C4-2B (cell line): Measurements from ENCODE around the gene SLC6A2.
"Not testable (repeated sequence)": the region's sequence is repeated elsewhere in the genome, so short reads cannot be mapped to it uniquely, and the experiment has no call there.

ENCODE experiments used
- H3K27ac ChIP-seq: fragments of 450-650 bp; 2 replicates; pipeline ENCODE4 v1.5.1; 2017
- ZFX ChIP-seq: fragments of 450-650 bp; IDR thresholded peaks from 2 replicates; pipeline ENCODE4 v1.6.1; 2017
- TF ChIP-seq, protein P1 (sequence below): fragments of 450-650 bp; conservative IDR thresholded peaks from 2 replicates; pipeline ENCODE4 v1.5.1; 2017; ENCODE audit warnings: mild to moderate bottlenecking

SLC6A2 gene

DNA sequence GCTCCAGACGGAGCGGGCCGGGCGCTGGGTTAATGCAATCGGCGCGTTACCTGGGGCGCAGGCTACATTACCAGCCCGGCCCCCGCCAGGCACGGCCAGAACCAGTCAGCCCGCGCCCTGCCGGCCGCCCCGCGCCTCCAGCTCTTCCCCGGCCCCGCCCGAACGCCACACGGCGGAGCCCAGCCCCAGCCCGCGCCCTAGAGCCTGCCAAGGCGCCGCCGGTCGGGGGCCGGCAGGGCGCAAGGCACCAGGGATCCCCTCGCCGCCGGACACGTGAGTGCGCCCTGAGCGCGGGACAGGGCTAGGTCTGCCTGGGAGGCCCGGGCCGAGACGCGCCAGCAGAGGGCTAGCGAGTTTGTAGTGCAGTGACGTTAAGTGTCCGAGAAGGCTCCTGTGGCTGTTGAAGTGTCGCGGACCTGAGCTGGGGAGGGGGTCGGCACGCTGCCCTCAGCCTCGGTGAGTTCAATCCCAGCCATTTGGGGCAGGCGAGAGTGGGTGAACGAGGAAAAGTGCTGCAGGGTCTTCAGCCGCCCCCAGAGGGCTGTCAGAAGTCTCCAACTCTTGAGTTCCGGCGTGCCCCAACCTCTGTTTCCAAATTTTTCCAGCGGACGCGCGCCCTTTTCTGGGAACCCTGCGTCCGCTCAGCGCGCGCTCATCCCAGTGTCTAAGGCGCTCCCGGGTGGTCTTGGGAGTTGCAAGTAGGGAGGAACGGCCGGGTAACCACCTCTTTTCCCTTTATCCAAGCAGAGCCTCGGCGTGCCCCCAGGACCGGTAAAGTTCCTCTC lies at the start of gene SLC6A2:
Gene SLC6A2 (plus strand): TSS at position 92 of the 785 bp plus-strand sequence. CDS start 707 bp downstream, outside the sequence.
- H3K27ac ChIP-seq: no peak within 1 kb of the TSS
- TF ChIP-seq ZFX: no peak
- TF ChIP-seq, protein P1, sequence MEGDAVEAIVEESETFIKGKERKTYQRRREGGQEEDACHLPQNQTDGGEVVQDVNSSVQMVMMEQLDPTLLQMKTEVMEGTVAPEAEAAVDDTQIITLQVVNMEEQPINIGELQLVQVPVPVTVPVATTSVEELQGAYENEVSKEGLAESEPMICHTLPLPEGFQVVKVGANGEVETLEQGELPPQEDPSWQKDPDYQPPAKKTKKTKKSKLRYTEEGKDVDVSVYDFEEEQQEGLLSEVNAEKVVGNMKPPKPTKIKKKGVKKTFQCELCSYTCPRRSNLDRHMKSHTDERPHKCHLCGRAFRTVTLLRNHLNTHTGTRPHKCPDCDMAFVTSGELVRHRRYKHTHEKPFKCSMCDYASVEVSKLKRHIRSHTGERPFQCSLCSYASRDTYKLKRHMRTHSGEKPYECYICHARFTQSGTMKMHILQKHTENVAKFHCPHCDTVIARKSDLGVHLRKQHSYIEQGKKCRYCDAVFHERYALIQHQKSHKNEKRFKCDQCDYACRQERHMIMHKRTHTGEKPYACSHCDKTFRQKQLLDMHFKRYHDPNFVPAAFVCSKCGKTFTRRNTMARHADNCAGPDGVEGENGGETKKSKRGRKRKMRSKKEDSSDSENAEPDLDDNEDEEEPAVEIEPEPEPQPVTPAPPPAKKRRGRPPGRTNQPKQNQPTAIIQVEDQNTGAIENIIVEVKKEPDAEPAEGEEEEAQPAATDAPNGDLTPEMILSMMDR: no peak

- no peak overlapping the region for H3K27ac ChIP-seq
Measured at GRCh38 chr16:55613613-55614335, 42.0 kb upstream of the SLC6A2 start.

DNA sequence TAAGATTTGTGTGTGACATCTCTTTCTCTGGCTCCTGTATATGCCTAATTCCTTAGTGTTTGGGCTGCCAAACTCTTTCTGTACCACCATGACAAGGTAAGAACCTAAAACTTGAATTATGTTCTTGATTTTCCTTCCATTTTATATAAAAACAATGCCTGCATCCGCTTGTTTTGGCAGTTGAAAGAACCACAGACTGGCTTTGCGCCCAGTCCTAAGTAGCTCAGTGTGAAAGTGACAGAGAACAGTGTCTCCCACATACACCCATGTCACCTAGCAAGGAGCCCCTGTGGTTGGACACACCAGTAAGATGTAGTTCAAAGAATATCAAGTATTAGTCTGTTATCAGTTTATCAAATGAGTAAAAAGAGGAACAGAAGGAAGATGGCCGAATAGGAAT lies 40.7 kb upstream of the SLC6A2 start:
- no peak for TF ChIP-seq ZFX
- TF ChIP-seq, protein P1: no peak

More at GRCh38 chr16:55613613-55614335, 42.0 kb upstream of the SLC6A2 start:
- TF ChIP-seq, protein P1: no peak
- no peak for TF ChIP-seq ZFX

DNA sequence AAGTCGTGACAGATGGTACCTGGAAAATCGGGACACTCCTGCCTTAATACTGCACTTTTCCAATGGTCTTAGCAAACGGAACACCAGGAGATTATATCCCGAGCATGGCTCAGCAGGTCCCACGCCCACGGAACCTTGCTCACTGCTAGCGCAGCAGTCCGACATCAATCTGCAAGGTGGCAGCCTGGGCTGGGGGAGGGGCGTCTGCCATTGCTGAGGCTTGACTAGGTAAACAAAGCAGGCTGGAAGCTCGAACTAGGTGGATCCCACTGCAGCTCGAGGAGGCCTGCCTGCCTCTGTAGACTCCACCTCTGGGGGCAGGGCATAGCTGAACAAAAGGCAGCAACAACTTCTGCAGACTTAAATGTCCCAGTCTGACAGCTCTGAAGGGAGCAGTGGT lies 40.1 kb upstream of the SLC6A2 start:
- H3K27ac ChIP-seq: not testable (repeated sequence)

More for the DNA sequence above, 40.7 kb upstream of the SLC6A2 start:
- no peak overlapping the region for H3K27ac ChIP-seq

DNA sequence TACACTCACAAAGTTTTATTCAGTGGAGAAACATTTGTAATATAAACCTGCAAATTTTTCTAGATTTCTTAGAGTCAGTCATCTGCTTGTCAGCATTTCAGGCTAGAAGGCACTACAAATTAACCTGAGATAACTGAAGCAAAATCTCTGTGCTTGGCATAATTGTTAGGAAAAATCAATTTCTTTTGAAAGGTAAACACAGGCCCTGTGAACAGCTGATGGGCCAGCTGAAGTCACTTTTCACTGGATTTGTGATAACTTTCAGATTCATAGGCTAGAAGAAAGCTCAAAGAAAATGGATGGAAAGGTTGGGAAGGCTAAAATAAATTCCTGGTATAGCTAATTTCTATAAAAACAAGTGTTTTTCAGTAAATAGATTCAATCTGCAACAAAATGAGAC lies 34.0 kb upstream of the SLC6A2 start:
- H3K27ac ChIP-seq: no peak overlapping the region
- no peak for TF ChIP-seq ZFX
- TF ChIP-seq, protein P1: no peak

DNA sequence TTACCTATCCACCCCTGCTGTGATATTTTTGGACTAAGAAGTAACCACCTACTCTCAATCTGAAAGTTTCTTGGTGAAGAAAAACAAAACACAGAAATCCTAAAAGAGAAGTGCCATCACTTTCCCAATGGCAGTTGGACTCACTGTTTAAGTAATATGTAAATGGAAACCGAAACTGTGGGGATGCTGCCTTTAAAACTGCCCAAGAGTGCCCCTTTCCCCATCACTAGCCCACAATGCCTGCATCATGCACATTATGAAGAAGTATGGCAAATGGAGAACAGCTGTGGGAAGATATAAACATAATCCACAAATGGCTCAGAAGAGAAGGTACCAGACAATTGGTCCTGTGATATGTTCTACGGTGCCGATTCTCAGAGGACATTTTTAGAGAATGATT lies 33.5 kb upstream of the SLC6A2 start:
- TF ChIP-seq, protein P1: no peak
- no peak for TF ChIP-seq ZFX
- no peak overlapping the region for H3K27ac ChIP-seq

DNA sequence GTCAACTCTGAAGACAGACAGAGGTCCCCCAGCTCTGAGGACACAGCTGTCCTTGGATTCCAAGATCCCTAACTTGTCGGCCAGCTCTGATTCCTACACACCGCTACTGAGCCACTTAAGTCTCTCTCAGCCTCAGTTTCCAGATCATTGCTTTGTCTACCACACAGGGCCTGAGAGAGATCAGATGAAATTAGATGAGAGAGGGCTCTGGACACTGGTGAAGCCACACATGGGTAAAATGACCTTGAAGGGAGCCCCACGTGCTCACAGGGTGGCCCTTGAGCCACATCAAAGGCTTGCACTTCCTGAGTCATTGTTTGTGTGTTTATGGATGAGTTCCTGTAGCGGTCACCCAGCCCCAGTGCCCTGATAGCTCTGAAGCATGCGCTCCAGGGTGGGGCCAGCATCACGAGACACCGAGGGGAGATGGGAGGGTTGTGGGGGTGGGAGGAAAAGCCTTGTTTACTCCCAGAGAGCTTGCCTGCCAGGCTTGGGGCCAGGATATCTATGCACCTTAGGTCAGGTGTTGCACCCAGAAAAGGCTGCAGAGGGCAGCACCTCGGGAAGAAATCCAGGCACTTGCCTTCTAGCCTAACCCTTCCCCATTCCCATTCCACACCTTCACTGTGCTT lies 32.7 kb upstream of the SLC6A2 start:
- H3K27ac ChIP-seq: no peak overlapping the region
- no peak for TF ChIP-seq ZFX
- TF ChIP-seq, protein P1: peak; percentile 51
